PFSK-1 (cell line): ENCODE measurements around the gene NUP160.

Experiments
- FOXP2 ChIP-seq: optimal IDR thresholded peaks from 2 replicates; pipeline ENCODE3; 2011; ENCODE audit warnings: borderline replicate concordance, control low read depth, inconsistent platforms; ENCODE audit not compliant: insufficient read depth; ENCODE audit errors: extremely low read length, extremely low read depth
- POLR2AphosphoS5 ChIP-seq: IDR thresholded peaks from 2 replicates; pipeline ENCODE4 v1.6.1; 2012; ENCODE audit warnings: low read depth, mild to moderate bottlenecking, control low read depth, low read length, moderate library complexity
- TAF1 ChIP-seq: IDR thresholded peaks from 2 replicates; pipeline ENCODE4 v1.6.1; 2012; ENCODE audit warnings: low read length, control low read depth, borderline replicate concordance; ENCODE audit not compliant: insufficient read depth

DNA sequence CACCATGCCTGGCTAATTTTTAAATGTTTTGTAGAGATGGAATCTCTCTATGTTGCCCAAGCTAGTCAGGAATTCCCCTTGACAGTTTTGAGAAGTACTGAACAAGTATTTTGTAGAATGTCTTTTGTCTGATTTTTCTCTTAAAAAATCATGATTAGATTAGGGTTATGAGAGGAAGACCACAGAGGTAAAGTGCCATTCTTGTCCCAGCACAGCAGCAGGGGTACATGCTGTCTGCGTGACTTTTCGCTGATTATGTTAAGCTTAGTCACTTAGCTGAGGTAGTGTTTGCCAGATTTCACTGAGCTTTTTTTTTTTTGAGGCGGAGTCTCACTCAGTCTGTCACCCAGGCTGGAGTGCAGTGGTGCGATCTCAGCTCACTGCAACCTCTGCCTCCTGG, 13.6 kb upstream of the NUP160 start:
- TF ChIP-seq TAF1 (no peak), POLR2AphosphoS5 (no peak), FOXP2 (no peak)
